PC-9 (cell line): Measurements from ENCODE around the gene PFDN4. TPM values are rescaled to one million over a fixed set of nuclear protein-coding genes. Genes with fewer than 3 reads are reported as not detected.

Experiments used
- BruUV-seq: library from RNA; stranded (reverse); fragments of 400-500 nt; replicated peaks from 2 replicates; lab custom pipeline; 2021; lab: Mats Ljungman, UMichigan
- CTCF ChIA-PET: fragments of 300-600 bp; sonication (Branson Sonifier 250); formaldehyde crosslinking; loops from one replicate; lab custom pipeline; 2022; ENCODE audit warnings: antibody characterized with exemption; lab: Charles Lee
- POLR2A ChIA-PET: fragments of 300-600 bp; sonication (Branson Sonifier 250); formaldehyde crosslinking; loops from one replicate; lab custom pipeline; 2022; ENCODE audit warnings: antibody characterized with exemption; ENCODE audit not compliant: unreplicated experiment; lab: Charles Lee
- DNase-seq, 2 experiments: peaks; one replicate each; pipeline versions ENCODE4 v3.0.0 to v3.0.0-alpha.2; 2015 to 2022; ENCODE audit warnings: mixed read lengths in 1 of 2
- H2AFZ ChIP-seq: fragments of 200-600 bp; sonication (generic); 2 replicates; pipeline ENCODE4 v1.8.1; 2017; ENCODE audit warnings: antibody characterized with exemption
- H3F3A ChIP-seq: fragments of 200-600 bp; sonication (generic); 2 replicates; pipeline ENCODE4 v1.8.1; 2017; ENCODE audit warnings: antibody characterized with exemption, mild to moderate bottlenecking, low read depth; ENCODE audit not compliant: insufficient read depth
- H3K27ac ChIP-seq: fragments of 200-600 bp; sonication (generic); 2 replicates; pipeline ENCODE4 v1.6.1; 2016; ENCODE audit warnings: mixed run types
- H3K27me3 ChIP-seq: fragments of 200-600 bp; sonication (generic); 2 replicates; pipeline ENCODE4 v1.6.1; 2016; ENCODE audit warnings: low read depth, mixed run types; ENCODE audit not compliant: insufficient read depth
- H3K36me3 ChIP-seq: fragments of 200-600 bp; sonication (generic); 2 replicates; pipeline ENCODE4 v1.6.1; 2016; ENCODE audit warnings: low read depth, mixed run types
- H3K4me1 ChIP-seq: fragments of 200-600 bp; sonication (generic); replicated peaks from 2 replicates; pipeline ENCODE4 v1.6.1; 2016; ENCODE audit warnings: mixed run types; ENCODE audit not compliant: insufficient read depth
- H3K4me2 ChIP-seq: fragments of 200-600 bp; sonication (generic); 2 replicates; pipeline ENCODE4 v1.6.1; 2017; ENCODE audit warnings: mixed run types
- H3K4me3 ChIP-seq: fragments of 200-600 bp; sonication (generic); 2 replicates; pipeline ENCODE4 v1.6.1; 2016; ENCODE audit warnings: mixed run types
- H3K79me2 ChIP-seq: fragments of 200-600 bp; sonication (generic); 2 replicates; pipeline ENCODE4 v1.6.1; 2017; ENCODE audit warnings: low read depth, mixed run types
- H3K9me2 ChIP-seq: fragments of 200-600 bp; sonication (generic); 2 replicates; pipeline ENCODE4 v1.8.1; 2017; ENCODE audit warnings: mild to moderate bottlenecking; ENCODE audit not compliant: insufficient read depth
- H3K9me3 ChIP-seq: fragments of 200-600 bp; sonication (generic); 2 replicates; pipeline ENCODE4 v1.8.1; 2016; ENCODE audit warnings: low read depth; ENCODE audit not compliant: insufficient read depth
- H4K20me1 ChIP-seq: fragments of 200-600 bp; sonication (generic); 2 replicates; pipeline ENCODE4 v1.8.1; 2017; ENCODE audit not compliant: insufficient read depth
- CTCF ChIP-seq: fragments of 200-600 bp; sonication (generic); conservative IDR thresholded peaks from 2 replicates; pipeline ENCODE4 v1.6.1; 2017; ENCODE audit warnings: mixed run types, antibody characterized with exemption, mild to moderate bottlenecking, moderate library complexity
- EZH2 ChIP-seq: fragments of 200-600 bp; sonication (generic); IDR thresholded peaks from 2 replicates; pipeline ENCODE4 v1.8.0; 2017; ENCODE audit warnings: antibody characterized with exemption, low read depth
- intact Hi-C: fragments of 100-400 bp; cut with micrococcal nuclease; formaldehyde crosslinking; loops from one replicate; pipeline ENCODE4 v1.10.0; 2022; ENCODE audit not compliant: unreplicated experiment
- total RNA-seq: library from RNA; stranded (reverse); gene quantifications from 2 replicates; pipeline ENCODE4 v1.2.3, GENCODE V29; 2021

The PFDN4 gene
- total RNA-seq, 1 experiment from 2014 or later = 49.5 TPM

GRCh38 chr20:54184904-54185626, 22.8 kb upstream of the PFDN4 start:
- H3K27ac ChIP-seq = no peak overlapping the region
- no peaks in the 10 kb centered on the region for H3K27me3 ChIP-seq
- TF ChIP-seq EZH2 (no peak), CTCF (no peak)
- BruUV-seq = no TSS peak
- H3K4me2 ChIP-seq = no peak overlapping the region
- H4K20me1 ChIP-seq = no peaks in the 10 kb centered on the region
- DNase-seq = no peak
- POLR2A ChIA-PET = no interaction called here
- peaks cover 10% of the 10 kb centered on the region; the same call in 1 of the 2 replicates for H3K36me3 ChIP-seq
- H2AFZ ChIP-seq = no peak overlapping the region
- H3F3A ChIP-seq = peaks cover 7% of the 10 kb centered on the region
- H3K9me2 ChIP-seq = no peaks in the 10 kb centered on the region
- H3K4me1 ChIP-seq = peaks cover 16% of the 10 kb centered on the region
- no peak overlapping the region for H3K4me3 ChIP-seq
- no peaks in the 10 kb centered on the region for H3K79me2 ChIP-seq
- intact Hi-C loops = no loop called here
- H3K9me3 ChIP-seq = no peaks in the 10 kb centered on the region
- CTCF ChIA-PET = no interaction called here

GRCh38 chr20:54188132-54188849, 19.6 kb upstream of the PFDN4 start:
- Histone ChIP-seq H3K27me3 (no peaks in the 10 kb centered on the region), H3K4me1 (no peaks in the 10 kb centered on the region), H4K20me1 (no peaks in the 10 kb centered on the region), H3F3A (no peaks in the 10 kb centered on the region), H3K79me2 (no peaks in the 10 kb centered on the region), H3K9me3 (no peaks in the 10 kb centered on the region), H2AFZ (no peak overlapping the region), H3K4me3 (no peak overlapping the region), H3K36me3 (peaks cover 7% of the 10 kb centered on the region; the same call in 1 of the 2 replicates), H3K9me2 (no peaks in the 10 kb centered on the region), H3K27ac (no peak overlapping the region), H3K4me2 (no peak overlapping the region)
- ChIA-PET CTCF (no interaction called here), POLR2A (no interaction called here)
- DNase-seq = no peak
- TF ChIP-seq CTCF (no peak), EZH2 (no peak)
- intact Hi-C loops = no loop called here
- BruUV-seq = no TSS peak

DNA sequence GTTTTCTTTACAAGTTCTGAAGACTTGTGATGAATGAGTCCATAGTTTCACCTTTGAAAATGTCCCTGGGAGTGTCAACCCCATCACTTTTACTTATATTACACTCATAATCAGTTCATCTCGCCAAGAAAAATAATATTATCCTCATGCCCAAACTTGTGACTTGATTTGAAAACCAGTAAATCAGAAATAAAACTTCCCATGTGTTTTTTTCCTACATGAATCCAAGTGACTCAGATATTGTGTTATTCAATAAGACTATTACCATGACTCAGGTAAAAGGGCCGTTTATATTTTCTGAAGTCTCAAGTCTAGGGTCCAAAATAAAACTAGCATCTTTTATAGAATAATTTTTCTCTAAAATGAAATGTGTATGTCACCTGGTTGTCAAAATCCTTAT, 18.3 kb upstream of the PFDN4 start:
- H4K20me1 ChIP-seq = no peaks in the 10 kb centered on the region
- H3K9me3 ChIP-seq = no peaks in the 10 kb centered on the region
- ChIA-PET CTCF (no interaction called here), POLR2A (no interaction called here)
- DNase-seq = no peak
- no peaks in the 10 kb centered on the region for H3K79me2 ChIP-seq
- TF ChIP-seq EZH2 (no peak), CTCF (no peak)
- no peak overlapping the region for H3K27ac ChIP-seq
- intact Hi-C loops = loop anchor here (10.0 kb wide), 1 partner anchor 615 kb away; no protein-coding TSS in a partner anchor
- no peaks in the 10 kb centered on the region for H3F3A ChIP-seq
- no peak overlapping the region for H3K4me2 ChIP-seq
- no peaks in the 10 kb centered on the region for H3K36me3 ChIP-seq
- no peaks in the 10 kb centered on the region for H3K9me2 ChIP-seq
- 0 out of 2 replicates have a peak, but pooled peaks cover 2% of the 10 kb centered on the region for H3K4me1 ChIP-seq
- no peak overlapping the region for H3K4me3 ChIP-seq
- H3K27me3 ChIP-seq = no peaks in the 10 kb centered on the region
- BruUV-seq = no TSS peak
- no peak overlapping the region for H2AFZ ChIP-seq
